ENCODE data around the gene VSTM2A.

- no peak for TF ChIP-seq POLR2AphosphoS5 (IDR thresholded peaks at IDR 0.05)
- TF ChIP-seq, protein P1, sequence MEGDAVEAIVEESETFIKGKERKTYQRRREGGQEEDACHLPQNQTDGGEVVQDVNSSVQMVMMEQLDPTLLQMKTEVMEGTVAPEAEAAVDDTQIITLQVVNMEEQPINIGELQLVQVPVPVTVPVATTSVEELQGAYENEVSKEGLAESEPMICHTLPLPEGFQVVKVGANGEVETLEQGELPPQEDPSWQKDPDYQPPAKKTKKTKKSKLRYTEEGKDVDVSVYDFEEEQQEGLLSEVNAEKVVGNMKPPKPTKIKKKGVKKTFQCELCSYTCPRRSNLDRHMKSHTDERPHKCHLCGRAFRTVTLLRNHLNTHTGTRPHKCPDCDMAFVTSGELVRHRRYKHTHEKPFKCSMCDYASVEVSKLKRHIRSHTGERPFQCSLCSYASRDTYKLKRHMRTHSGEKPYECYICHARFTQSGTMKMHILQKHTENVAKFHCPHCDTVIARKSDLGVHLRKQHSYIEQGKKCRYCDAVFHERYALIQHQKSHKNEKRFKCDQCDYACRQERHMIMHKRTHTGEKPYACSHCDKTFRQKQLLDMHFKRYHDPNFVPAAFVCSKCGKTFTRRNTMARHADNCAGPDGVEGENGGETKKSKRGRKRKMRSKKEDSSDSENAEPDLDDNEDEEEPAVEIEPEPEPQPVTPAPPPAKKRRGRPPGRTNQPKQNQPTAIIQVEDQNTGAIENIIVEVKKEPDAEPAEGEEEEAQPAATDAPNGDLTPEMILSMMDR (IDR thresholded peaks at IDR 0.05) = no peak
Measured at GRCh38 chr7:54563329-54563916, 21.2 kb downstream of the VSTM2A start.
